Measurements from ENCODE around the gene RALGAPB.
"Not testable (repeated sequence)": the region's sequence is repeated elsewhere in the genome, so short reads cannot be mapped to it uniquely, and the experiment has no call there.

The RALGAPB gene

GRCh38 chr20:38429301-38429700 lies 43.3 kb upstream of the RALGAPB start:
- no peak overlapping the region for H3K4me3 ChIP-seq (ENCODE audit: low read depth, low read length)
- no peak for TF ChIP-seq CTCF (conservative IDR thresholded peaks at IDR 0.05; ENCODE audit: low read depth, low read length)
- DNase-seq (ENCODE audit: low read depth): no peak

DNA sequence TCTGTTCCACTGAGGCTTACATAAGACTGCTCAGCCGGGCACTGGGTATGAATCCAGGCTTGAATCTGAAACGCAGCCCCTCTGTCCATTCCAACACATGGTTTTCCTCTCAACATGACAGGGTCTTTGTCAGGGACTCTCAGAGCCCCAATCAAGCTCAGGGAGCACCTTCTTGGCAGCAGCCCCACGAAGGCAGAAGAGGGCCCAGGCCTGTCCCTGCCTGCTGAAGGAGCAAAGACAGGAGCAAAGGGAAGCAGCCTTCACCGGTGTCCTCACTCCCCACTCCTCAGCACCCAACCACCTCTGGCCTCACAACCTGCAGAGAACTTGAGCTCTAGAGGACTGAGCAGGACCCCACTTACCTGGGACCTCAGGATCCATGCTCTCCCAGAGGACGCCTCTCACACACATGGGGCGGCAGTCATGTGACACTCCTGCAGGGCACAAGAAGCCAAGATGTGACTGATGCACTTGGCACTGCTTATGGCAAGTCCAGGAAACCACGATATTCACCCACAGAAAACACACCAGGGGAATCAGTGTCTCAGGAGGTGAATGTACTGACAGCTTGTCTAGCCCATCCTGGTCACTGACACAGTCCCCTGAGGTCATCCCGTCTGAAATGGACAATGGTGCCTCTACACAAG lies 41.8 kb upstream of the RALGAPB start:
- H3K4me3 ChIP-seq (ENCODE audit: low read depth, low read length): no peak overlapping the region
- no peak for DNase-seq (ENCODE audit: low read depth)
- TF ChIP-seq CTCF (conservative IDR thresholded peaks at IDR 0.05; ENCODE audit: low read depth, low read length): no peak

DNA sequence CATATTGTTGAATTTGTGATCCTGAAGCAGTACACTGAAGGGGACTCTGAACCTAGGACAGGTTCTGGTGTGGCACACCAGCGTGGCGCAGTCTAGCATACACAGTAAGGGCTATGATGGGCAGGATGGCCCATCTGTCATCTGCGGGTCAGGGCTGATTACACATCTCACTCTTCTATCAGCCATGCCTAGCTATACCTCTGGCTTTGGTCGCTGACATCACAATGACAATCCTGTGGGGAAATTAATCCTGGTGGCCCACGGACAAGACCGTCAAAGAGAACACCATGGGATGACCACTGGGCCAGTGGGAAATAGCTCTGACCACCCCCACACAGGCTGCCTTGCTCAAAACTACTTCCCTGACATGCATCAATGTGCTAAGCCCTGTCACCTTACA lies 40.4 kb upstream of the RALGAPB start:
- H3K4me3 ChIP-seq (ENCODE audit: low read depth, low read length): no peak overlapping the region
- no peak for DNase-seq (ENCODE audit: low read depth)

GRCh38 chr20:38432870-38433269 lies 39.8 kb upstream of the RALGAPB start:
- DNase-seq (ENCODE audit: low read depth); H3K4me3 ChIP-seq (ENCODE audit: low read depth, low read length): not testable (repeated sequence)

More for the DNA sequence above, 40.4 kb upstream of the RALGAPB start:
- TF ChIP-seq CTCF (conservative IDR thresholded peaks at IDR 0.05; ENCODE audit: low read depth, low read length): no peak

GRCh38 chr20:38433304-38433972 lies 39.2 kb upstream of the RALGAPB start:
- TF ChIP-seq CTCF (conservative IDR thresholded peaks at IDR 0.05; ENCODE audit: low read depth, low read length): no peak
- DNase-seq (ENCODE audit: low read depth): no peak
- peak overlapping the region; percentile 93 for H3K4me3 ChIP-seq (ENCODE audit: low read depth, low read length)

DNA sequence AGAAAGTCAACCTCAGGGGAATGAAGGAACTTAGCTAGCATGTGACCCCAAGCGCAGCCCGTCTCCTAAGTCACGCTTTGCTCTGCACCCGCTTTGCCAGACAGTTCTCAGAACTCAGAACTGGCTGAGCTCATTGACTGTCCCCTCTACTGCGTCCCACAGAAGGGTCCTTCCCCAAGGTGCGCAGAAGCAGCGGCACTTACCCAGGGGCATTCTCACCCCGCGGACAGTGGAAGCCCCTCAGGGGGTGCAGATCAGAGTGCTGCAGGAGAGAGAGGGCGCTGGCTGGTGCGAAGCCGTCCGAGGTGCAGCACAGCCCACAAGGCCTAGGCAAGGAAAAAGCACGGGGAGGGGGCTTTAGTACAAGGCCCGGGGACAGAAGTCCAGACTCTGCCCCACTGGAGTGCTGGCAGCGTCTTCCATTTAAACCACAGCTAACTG lies 38.3 kb upstream of the RALGAPB start:
- TF ChIP-seq CTCF (conservative IDR thresholded peaks at IDR 0.05; ENCODE audit: low read depth, low read length): no peak
- peak overlapping the region; percentile 93 for H3K4me3 ChIP-seq (ENCODE audit: low read depth, low read length)
- peak; percentile 46 for DNase-seq (ENCODE audit: low read depth)

GRCh38 chr20:38434770-38435554 lies 37.7 kb upstream of the RALGAPB start, which contains the start of gene SNHG17:
SNHG17 (minus strand) TSS chr20:38435328.
- peak; percentile 100 for TF ChIP-seq CTCF (conservative IDR thresholded peaks at IDR 0.05; ENCODE audit: low read depth, low read length)

More at GRCh38 chr20:38434770-38435554, 37.7 kb upstream of the RALGAPB start, which contains the start of gene SNHG17:
- H3K4me3 ChIP-seq (ENCODE audit: low read depth, low read length): peak within 1 kb of the TSS; percentile 93
- DNase-seq (ENCODE audit: low read depth): peak; percentile 96
